Activated CD8-positive, alpha-beta T cell treated with anti-CD3 and anti-CD28 coated beads for 36 hours (primary cell): ENCODE measurements around the gene ACSF2. TPM values are rescaled to one million over a fixed set of nuclear protein-coding genes. Genes with fewer than 3 reads are reported as not detected.

Experiments
- ATAC-seq: fragments of 200-7000 bp; cut with Tn5 transposase; one replicate; pipeline ENCODE4 v1.10.0; 2021; ENCODE audit warnings: mild to moderate bottlenecking, moderate library complexity
- CTCF ChIA-PET: fragments of 350-600 bp; sonication (Branson Sonifier 250); formaldehyde crosslinking; loops from one replicate; lab custom pipeline; 2021; ENCODE audit warnings: antibody characterized with exemption; lab: Charles Lee
- POLR2A ChIA-PET: fragments of 350-600 bp; sonication (Branson Sonifier 250); formaldehyde crosslinking; loops from one replicate; lab custom pipeline; 2021; ENCODE audit warnings: antibody characterized with exemption; lab: Charles Lee
- DNase-seq: peaks from one replicate; pipeline ENCODE4 v3.0.0-alpha.2; 2020
- H3K27ac Mint-ChIP-seq: one replicate; pipeline ENCODE4 v1.8.0; 2021; ENCODE audit warnings: mild to moderate bottlenecking, mixed read lengths
- H3K27me3 Mint-ChIP-seq: one replicate; pipeline ENCODE4 v1.8.0; 2021; ENCODE audit warnings: mixed read lengths
- H3K36me3 Mint-ChIP-seq: one replicate; pipeline ENCODE4 v1.8.0; 2021; ENCODE audit warnings: low read depth, mixed read lengths
- H3K4me1 Mint-ChIP-seq: one replicate; pipeline ENCODE4 v1.8.0; 2021; ENCODE audit warnings: low read depth, mixed read lengths
- H3K4me3 Mint-ChIP-seq: one replicate; pipeline ENCODE4 v1.8.0; 2021; ENCODE audit warnings: mild to moderate bottlenecking, moderate library complexity, mixed read lengths
- H3K9me3 Mint-ChIP-seq: one replicate; pipeline ENCODE4 v1.8.0; 2021; ENCODE audit warnings: mixed read lengths
- intact Hi-C: fragments of 100-400 bp; cut with micrococcal nuclease; formaldehyde crosslinking; loops from one replicate; pipeline ENCODE4 v1.10.0; 2022
- total RNA-seq, 2 experiments: library from RNA; stranded (reverse); gene quantifications; one replicate each; pipeline ENCODE4 v1.2.3, GENCODE V29; 2021
- TF ChIP-seq, protein P1 (sequence below): fragments of 200-600 bp; IDR thresholded peaks from one replicate; pipeline ENCODE4 v1.8.0; 2022; ENCODE audit warnings: antibody characterized with exemption, mild to moderate bottlenecking

The ACSF2 gene
- total RNA-seq, 2 experiments from 2014 or later, result 14.5 to 17.5 TPM

DNA sequence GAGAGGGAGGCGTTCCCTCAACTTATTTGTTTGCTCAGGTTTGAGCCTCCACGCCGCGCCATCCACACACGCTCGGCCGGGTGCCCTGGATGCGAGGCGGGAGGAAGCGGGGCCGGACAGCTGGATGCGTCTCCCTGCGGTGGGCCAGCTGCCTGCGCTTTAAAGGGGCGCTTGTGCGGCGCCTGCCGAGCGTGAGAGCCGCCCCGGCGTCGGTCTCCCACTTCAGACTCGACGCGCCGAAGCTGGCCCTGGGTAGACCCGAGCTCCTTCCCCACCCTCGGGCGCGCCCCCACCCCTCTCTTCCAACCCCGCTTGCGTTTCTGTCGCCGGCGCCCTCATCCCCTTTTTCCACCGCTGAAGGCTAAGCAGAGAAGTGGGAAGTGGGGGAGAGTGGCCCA, 43.2 kb downstream of the ACSF2 start:
- no peaks in the 10 kb centered on the region for H3K9me3 Mint-ChIP-seq
- DNase-seq, result no peak
- no peak overlapping the region for H3K4me3 Mint-ChIP-seq
- intact Hi-C loops, result no loop called here
- H3K4me1 Mint-ChIP-seq, result peaks cover 4% of the 10 kb centered on the region
- H3K27ac Mint-ChIP-seq, result no peak overlapping the region
- TF ChIP-seq, protein P1, sequence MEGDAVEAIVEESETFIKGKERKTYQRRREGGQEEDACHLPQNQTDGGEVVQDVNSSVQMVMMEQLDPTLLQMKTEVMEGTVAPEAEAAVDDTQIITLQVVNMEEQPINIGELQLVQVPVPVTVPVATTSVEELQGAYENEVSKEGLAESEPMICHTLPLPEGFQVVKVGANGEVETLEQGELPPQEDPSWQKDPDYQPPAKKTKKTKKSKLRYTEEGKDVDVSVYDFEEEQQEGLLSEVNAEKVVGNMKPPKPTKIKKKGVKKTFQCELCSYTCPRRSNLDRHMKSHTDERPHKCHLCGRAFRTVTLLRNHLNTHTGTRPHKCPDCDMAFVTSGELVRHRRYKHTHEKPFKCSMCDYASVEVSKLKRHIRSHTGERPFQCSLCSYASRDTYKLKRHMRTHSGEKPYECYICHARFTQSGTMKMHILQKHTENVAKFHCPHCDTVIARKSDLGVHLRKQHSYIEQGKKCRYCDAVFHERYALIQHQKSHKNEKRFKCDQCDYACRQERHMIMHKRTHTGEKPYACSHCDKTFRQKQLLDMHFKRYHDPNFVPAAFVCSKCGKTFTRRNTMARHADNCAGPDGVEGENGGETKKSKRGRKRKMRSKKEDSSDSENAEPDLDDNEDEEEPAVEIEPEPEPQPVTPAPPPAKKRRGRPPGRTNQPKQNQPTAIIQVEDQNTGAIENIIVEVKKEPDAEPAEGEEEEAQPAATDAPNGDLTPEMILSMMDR, result no peak
- CTCF ChIA-PET, result interaction anchor here (0.9 to 1.0 kb wide), 2 partner anchors 10 to 107 kb away, joined by 3 to 4 read pairs; no protein-coding TSS in a partner anchor
- H3K27me3 Mint-ChIP-seq, result peaks cover 16% of the 10 kb centered on the region
- ATAC-seq, result no peak
- no peaks in the 10 kb centered on the region for H3K36me3 Mint-ChIP-seq
- POLR2A ChIA-PET, result no interaction called here

DNA sequence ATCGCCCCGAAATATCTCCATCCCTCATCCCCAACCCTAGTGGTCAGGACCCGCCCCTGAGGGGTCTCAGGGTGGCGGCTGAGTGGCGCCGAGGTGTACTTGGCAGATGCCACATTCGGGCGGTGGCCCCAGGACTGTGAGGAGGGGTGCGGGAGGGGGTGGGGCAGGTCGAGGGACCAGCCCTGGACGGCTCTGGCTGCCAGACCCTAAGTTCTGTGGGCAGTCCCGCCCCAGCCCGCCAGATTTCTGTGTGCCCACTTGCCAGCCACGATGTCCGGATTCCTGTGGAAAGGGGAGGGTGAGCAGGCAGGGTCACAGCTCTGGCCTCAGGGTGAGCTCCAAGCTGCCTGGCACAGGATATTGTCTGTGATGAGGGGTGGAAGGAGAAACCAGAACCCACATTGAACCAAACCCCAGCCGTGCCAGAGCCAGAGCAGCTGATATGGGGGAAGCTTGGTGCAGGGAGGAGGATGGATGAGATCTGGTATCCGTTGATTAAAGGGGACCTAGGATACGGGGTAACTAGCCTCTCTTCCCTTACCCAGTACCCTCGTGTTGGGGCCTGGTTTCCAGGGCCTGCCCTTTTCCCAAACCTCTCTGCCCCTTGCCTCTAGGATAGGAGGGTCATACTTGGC, 43.8 kb downstream of the ACSF2 start:
- intact Hi-C loops, result no loop called here
- CTCF ChIA-PET, result interaction anchor here (0.9 to 1.5 kb wide), 4 partner anchors 8 to 157 kb away, joined by 3 to 4 read pairs (median 4); no protein-coding TSS in a partner anchor
- POLR2A ChIA-PET, result interaction anchor here (1.2 kb wide), 1 partner anchor 10 kb away, joined by 3 read pairs; no protein-coding TSS in a partner anchor

DNA sequence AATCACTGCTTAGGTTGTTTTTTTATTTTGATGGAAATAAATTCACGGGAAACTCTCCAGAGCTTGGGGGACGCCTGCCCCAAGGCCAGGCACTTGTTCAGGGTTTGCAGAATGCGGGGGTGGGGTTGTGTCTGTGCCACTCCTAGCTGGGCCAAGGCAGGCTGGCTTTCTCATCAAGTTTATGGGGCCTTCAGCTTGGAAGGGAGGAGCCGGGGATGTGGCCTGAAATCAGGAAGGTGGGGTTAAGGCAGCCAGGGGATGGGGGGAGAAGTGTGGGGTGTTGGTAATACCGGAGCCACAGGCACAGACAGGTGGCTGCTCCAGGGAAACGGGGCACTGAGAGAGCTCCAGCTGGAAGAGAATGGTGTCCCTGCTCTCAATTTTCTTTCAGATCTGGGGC, 44.4 kb downstream of the ACSF2 start:
- DNase-seq (no peak), ATAC-seq (no peak)
- H3K4me3 Mint-ChIP-seq, result no peak overlapping the region
- no peak overlapping the region for H3K27ac Mint-ChIP-seq
- no peaks in the 10 kb centered on the region for H3K36me3 Mint-ChIP-seq
- H3K9me3 Mint-ChIP-seq, result no peaks in the 10 kb centered on the region
- TF ChIP-seq, protein P1, result no peak
- peaks cover 4% of the 10 kb centered on the region for H3K4me1 Mint-ChIP-seq
- intact Hi-C loops, result no loop called here
- ChIA-PET POLR2A (interaction anchor here (1.2 kb wide), 1 partner anchor 9 kb away, joined by 3 read pairs; no protein-coding TSS in a partner anchor), CTCF (interaction anchor here (1.1 to 3.6 kb wide), 4 partner anchors 8 to 156 kb away, joined by 3 to 14 read pairs (median 4); partner anchors contain the start of gene LRRC59)
- H3K27me3 Mint-ChIP-seq, result peaks cover 16% of the 10 kb centered on the region

More for the DNA sequence above, 43.8 kb downstream of the ACSF2 start:
- Mint-ChIP-seq H3K4me1 (peaks cover 4% of the 10 kb centered on the region), H3K27me3 (peaks cover 16% of the 10 kb centered on the region), H3K36me3 (no peaks in the 10 kb centered on the region), H3K9me3 (no peaks in the 10 kb centered on the region), H3K27ac (no peak overlapping the region), H3K4me3 (no peak overlapping the region)
- no peak for DNase-seq
- ATAC-seq, result no peak
- TF ChIP-seq, protein P1, result no peak

DNA sequence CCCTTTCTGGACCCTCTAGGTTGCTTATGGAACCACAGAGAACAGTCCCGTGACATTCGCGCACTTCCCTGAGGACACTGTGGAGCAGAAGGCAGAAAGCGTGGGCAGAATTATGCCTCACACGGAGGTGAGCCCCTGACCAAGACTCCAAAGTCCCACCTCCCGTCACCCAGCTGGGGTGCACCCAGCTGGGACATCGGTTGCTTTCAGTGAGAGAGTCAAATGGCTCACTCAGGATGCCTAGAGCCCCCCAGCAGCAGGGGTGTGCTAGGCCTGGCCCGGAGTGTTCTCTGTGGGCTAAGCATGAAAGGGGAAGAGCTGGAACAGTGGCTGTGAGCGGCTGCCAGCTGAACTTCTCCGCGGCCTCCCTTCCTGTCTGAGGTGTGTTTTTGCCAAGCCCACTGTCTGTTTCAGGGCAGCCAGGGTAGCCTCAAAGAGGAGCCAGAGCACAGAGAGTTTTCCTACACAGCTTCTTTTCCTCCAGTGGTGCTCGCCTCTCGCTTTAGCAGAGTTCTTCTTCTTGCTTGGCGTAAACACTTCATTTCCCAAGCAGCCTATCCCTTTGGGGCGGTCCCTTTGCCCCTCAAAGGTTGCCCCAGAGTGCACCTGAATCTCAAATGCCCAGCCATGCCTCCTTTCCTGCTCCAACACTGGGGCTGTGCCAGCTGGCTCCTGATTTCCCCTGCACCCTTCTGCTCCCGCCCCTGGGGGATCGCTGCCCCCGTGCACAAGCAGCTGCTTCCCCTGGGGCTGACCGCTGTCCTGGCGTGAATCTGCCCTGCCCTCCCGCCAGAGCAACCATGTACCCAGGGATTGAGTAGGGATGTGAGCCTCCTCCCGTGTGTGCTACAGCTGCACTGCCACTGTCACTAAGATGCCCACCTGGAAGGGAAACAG, 45.2 kb downstream of the ACSF2 start:
- no peaks in the 10 kb centered on the region for H3K36me3 Mint-ChIP-seq
- DNase-seq (no peak), ATAC-seq (peak; percentile 30)
- peaks cover 4% of the 10 kb centered on the region for H3K4me1 Mint-ChIP-seq
- ChIA-PET CTCF (interaction anchor here (1.1 to 3.6 kb wide), 4 partner anchors 7 to 155 kb away, joined by 3 to 14 read pairs (median 4); partner anchors contain the start of gene LRRC59), POLR2A (interaction anchor here (0.8 to 1.2 kb wide), 4 partner anchors 8 to 30 kb away, joined by 3 read pairs; no protein-coding TSS in a partner anchor)
- H3K4me3 Mint-ChIP-seq, result no peak overlapping the region
- TF ChIP-seq, protein P1, result no peak
- intact Hi-C loops, result no loop called here
- no peaks in the 10 kb centered on the region for H3K9me3 Mint-ChIP-seq
- H3K27me3 Mint-ChIP-seq, result peaks cover 16% of the 10 kb centered on the region
- no peak overlapping the region for H3K27ac Mint-ChIP-seq
